GM18505 (cell line): ENCODE measurements around the gene CCBE1.

ENCODE experiments used
- ATAC-seq: cut with Tn5 transposase; IDR thresholded peaks from one replicate; pipeline ENCODE4 v1.9.1; 2021; ENCODE audit not compliant: unreplicated experiment
- POLR2A ChIP-seq: IDR thresholded peaks from 4 replicates; pipeline ENCODE4 v1.6.1; 2011; ENCODE audit warnings: borderline replicate concordance; ENCODE audit not compliant: insufficient read depth, insufficient read length; ENCODE audit errors: extremely low read depth

CCBE1 gene

DNA sequence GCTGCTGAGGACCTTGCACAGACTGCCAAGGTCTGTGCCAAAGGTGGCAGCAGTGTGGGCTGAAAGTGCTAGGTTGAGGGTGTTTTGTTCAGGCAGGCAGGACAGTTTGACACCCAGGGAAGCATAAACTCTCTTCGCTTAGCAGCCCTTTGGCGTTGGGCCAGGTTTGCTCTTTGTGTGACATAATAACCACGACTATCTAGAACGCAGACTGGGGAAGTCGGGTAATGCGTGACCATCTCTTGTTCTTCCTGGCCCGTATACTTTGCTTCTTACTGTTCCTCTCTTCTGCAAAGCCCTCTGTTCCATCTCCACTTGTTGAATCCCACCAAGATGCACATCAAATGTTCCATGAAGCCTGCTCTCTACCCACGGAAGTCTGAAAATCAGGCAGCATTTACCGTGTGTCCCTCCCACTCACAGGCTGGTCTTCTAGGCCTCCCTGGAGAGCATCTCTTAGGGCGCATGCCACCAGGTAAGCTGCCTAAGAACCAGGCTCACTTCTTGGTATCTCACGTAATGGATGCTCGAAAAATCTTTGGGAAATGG is 241.4 kb downstream of the CCBE1 start:
- no peak for ATAC-seq
- no peak for TF ChIP-seq POLR2A

DNA sequence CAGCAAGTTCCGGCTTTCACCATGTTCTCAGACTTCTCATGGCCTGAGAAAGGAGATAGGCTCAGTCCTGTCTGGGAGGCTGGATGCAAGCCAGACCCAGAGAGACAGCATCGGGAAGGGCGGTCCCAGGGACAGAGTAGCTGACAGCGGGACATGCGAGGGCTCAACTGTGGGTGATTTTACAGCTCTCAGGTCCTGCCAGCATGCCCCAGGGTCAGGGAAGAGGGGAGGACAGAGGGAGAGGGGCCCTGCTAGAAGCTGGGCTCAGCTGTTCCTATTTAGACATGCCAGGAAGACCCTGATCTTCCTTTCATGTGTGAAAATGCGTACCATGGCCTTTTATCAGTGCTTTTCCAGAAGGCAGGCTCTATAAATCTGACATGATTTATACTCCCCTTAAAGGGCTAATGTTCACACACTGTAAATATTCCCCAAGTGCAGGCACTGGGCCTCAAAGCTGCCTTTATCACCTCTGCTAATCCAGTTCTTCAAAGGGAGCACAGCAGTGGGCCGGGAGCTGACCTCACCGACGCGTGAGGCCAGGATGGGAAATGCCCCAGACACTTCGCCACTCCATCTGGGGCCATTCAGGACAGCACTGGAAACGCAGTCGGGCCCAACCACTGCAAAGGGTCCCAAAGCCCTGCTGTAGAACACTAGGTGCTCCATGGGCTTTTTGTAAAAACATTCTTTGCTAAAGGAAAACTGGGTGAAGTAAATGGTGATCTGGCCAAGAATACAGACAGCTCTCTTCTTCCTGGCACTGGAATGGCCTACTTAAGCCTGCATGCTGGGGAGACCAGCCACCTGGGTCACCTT is 242.1 kb downstream of the CCBE1 start:
- ATAC-seq: no peak
- no peak for TF ChIP-seq POLR2A

DNA sequence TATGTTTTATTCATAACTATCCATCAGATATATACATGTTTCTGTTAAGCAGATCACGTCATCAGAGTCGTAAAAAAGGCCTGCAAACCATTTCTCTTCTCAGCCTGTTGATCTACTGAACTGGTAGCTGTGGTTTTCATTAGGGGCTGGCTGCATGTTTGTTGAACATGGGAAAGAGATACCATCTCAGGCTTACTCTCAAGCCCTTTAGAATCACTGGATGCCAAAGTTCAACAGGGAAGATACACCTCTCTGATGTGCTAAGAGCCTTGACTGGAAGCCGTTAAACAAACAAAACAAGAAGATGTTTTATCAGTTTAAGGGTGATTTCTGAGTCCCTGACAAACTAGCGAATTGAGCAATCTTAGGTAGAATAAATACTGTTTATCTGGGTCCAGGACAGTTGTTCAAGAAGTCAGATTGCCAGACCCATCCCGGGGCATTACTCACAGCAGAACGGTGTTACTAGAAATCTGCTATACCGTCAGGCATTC is 243.7 kb downstream of the CCBE1 start:
- no peak for ATAC-seq
- no peak for TF ChIP-seq POLR2A

DNA sequence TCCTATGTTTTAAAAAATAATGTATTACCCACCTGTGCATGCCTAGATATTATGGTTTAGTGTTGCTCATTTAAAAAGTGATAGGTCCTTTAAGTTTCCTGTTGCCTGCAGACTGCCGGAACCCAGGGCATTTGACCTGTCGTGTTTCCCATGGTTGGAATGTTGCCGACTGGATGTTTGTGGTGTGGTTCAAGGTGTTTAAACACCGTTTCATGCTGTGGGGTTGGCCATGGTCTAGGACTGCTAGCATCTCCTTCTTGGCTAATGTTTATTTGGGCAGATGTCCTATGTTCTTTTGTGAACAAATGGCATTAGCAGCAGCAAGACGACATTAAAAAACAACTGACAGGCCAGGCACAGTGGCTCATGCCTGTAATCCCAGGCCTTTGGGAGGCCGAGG is 245.3 kb downstream of the CCBE1 start:
- no peak for TF ChIP-seq POLR2A
- ATAC-seq: no peak

DNA sequence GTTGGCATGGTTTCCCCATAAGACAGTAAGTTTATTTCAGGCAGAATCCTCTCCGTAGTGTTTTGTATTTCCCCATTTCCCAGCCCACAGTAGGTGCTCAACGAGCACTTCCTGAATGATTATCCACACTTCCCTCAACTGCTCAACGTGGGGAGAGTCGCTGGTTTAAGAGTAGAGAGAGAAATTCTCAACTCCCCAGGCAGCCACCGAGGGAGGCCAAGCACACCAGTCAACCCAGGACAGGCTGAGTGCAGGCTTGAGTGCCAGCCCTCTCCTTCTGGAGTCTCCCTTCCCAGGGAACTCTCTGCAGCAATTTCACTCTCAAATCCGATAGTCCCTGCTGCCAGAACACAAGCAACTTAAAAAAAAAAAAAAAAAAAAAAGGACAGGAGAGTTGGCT is 246.2 kb downstream of the CCBE1 start:
- no peak for ATAC-seq
- no peak for TF ChIP-seq POLR2A

DNA sequence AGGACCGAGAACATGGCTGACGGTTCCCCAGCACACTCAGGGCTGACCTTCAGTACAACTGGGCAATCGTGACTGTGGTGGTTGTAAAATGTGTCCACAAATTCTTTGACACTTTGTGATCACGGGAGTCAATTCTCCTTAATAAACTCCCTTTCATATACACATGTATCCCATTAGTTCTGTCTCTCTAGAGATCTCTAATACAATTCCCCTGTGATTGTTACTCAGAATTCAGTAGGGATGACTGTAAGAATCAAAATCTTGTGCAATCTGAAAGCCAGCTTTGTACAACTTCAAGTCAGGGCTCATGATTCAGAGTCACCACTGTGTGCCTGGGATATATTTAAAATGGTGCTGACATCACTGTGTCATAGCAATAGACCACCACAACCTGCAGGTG is 248.7 kb downstream of the CCBE1 start:
- no peak for ATAC-seq
- no peak for TF ChIP-seq POLR2A

DNA sequence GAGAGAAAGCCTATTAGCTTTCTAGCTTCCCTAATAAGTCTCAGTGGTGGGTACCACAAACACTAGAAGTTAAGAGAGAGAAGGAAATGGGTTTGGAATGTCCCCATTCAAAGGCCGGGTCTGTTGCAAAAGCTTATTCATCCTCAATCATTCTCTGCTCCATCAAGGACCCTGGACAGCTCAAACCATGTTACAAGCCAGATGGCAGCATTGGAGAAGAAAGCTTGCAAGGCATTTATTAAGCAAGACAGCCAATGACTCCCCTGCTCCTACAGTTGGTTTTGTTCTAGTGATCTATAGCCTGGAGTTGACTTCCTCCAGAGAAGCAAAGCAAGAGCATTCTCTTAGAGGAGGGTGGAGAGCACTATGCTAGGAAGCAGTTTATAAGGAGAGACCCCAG is 251.2 kb downstream of the CCBE1 start:
- no peak for ATAC-seq
- TF ChIP-seq POLR2A: no peak

DNA sequence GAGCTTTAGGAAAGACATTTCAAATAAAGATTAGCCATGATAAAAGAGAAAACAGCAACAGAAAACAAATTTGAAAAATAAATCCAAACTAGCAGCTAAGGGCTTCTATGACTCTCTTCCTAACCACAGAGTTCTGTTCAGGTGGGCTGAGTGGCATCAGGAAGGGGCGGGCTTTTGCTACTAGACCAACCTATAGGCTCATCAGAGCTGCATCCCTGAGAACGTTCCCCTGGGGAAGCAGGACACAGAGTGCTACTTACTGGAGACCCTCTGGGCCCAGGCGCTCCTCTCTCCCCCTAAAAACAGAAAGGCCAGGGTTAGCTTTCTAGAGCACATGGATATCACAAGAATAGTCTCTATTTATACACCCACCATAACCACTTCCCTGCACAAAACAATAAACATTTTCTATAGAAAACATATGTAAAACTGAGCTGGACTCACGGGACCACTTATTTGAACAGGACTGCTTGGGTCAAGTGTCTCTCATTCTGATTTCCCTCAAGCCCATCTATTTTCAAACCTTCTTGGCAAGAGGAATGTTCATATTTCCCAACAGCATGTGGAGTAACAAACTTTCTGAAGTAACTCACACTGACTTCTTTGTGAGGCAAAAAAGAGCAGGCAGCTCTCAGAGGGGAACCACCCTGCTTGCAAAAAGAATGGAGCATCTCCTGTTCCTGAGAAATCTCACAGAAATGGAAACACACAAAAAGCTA is 259.2 kb downstream of the CCBE1 start:
- no peak for TF ChIP-seq POLR2A
- ATAC-seq: no peak

DNA sequence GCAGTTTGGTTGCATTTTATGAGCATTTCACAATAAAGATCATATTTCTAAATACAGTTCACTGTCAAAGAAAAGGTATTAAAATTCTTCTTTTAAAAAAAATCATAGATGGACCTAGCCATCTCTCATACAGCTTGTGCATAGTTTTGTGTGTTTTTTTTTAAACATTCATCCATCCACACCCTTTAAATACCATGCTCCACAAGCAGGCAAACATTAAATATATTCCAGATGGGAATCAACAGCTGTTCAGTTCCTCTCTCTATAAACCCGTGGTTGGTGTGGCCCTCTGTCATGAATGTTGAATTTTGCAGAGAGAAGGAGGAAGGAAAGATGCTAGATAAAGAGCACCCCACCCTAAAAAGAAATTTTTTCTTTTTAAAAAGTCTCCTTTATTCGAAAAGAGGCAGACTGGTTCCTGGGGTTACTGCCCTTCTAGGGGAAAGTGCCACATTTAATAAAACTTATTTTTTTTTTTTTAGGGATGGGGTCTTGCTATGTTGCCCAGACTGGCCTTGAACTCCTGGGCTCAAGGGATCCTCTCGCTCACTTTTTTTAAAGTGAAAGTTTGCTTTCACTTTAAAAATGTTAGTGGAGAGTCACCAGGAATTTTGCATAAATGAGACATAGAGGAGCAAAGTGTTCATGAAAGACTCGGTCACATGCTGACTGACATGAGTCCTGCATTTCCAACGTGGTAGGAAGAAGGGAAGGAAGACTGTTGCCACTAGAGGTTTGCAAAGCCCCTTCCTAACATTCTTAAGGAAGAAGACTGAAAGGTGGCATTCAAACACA is 264.2 kb downstream of the CCBE1 start:
- ATAC-seq: no peak
- TF ChIP-seq POLR2A: no peak

DNA sequence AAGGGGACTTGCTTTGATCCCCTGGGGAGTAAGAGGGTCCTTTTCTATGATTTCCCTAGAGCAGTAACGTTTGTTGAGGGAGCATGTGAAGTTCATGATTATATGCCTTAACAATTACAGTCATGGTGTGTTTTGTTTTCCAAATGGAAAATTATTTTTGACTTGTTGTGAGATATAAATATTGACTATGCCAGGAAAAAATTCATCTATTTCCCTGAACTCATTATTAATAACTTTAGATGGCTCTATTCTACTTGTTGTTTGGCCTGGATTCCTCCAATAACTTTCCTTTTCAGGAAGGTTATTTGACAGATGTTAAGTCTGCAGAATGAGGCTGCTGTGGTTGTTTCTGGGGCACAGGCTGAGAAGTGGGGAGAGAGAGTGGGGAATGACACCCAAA is 266.1 kb downstream of the CCBE1 start:
- no peak for TF ChIP-seq POLR2A
- ATAC-seq: no peak

DNA sequence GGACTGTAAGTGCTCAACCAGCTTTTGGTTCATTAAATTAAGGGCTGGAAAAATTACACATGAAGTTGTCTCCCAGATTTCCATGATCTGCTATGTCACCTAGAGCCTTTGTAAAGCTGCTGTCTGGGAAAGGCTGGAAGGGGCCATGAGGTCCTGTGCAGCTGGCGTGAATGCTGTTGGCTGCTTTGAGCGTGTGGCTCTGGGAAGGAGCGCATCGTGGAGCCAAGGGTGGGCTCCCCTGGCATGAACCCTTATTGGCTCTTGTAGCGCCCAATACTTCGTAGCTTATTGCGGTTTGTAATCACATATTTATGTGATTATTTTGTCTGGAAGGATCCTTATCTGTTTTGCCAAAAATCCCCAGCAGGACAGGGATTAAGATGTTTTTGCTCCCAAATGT is 267.6 kb downstream of the CCBE1 start:
- ATAC-seq: no peak
- TF ChIP-seq POLR2A: no peak

DNA sequence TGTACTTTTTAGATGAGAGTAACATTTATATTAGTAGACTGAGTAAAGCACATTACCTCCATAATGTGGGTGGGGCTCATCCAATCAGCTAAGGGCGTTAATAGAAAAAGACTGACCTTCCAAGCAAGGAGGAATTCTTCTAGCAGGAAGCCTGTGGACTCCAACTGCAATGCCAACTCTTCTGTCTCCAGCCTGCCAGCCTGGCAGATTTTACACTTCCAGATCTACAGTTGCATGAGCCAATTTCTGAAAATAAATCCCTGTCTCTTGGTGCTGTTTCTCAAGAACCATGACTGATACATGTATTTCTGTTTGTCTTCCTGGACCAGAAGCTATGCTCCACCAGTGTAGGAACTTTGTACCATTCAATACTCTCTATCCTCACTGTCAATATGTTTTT is 269.2 kb downstream of the CCBE1 start:
- ATAC-seq: no peak
- TF ChIP-seq POLR2A: no peak

DNA sequence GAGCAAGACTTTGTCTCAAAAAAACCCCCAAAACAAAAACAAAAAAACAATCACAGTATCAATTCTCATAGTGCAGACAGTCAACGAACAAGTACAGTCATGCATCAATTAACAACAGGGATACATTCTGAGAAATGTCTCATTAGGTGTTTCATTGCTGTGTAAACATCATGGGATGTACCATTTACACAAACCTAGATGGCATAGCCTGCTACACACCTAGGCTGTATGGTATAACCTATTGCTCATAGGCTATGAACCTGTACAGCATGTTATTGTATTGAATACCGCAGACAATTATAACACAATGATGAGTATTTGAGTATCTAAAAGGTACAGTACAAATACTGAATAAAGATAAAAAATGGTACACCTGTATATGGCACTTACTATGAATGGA is 270.4 kb downstream of the CCBE1 start:
- ATAC-seq: no peak
- TF ChIP-seq POLR2A: no peak
